C1 segment of cervical spinal cord (tissue), 14 donors: ENCODE measurements around the gene CCDC154.
A peak's percentile ranks its signal among the peaks of the same experiment; 100 is the strongest.

Source experiments
- DNase-seq, 14 donors: peaks; one replicate each; lab custom pipeline; 2025; lab: John Stamatoyannopoulos, UW

CCDC154 gene

GRCh38 chr16:1425616-1426370 lies 18.6 kb downstream of the CCDC154 start:
- no peak for DNase-seq

GRCh38 chr16:1424028-1424427 lies 20.3 kb downstream of the CCDC154 start:
- DNase-seq, result no peak

DNA sequence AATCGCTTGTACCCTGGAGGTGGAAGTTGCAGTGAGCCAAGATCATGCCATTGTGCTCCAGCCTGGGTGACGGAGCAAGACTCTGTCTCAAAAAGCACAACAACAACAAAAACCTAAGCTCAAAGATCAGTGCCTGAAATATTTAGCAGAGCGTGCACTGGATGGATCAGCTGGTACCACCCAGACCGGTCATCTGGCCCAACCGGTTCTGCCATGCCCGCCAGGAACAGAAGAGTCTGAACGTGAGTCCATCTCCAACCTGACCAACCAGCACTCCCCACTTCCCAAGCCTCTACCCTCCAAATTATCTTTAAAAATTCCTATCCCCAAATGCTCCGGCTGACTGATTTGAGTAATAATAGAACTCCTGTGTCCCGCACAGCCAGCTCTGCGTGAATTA lies 22.3 kb downstream of the CCDC154 start:
- DNase-seq, result no peak

DNA sequence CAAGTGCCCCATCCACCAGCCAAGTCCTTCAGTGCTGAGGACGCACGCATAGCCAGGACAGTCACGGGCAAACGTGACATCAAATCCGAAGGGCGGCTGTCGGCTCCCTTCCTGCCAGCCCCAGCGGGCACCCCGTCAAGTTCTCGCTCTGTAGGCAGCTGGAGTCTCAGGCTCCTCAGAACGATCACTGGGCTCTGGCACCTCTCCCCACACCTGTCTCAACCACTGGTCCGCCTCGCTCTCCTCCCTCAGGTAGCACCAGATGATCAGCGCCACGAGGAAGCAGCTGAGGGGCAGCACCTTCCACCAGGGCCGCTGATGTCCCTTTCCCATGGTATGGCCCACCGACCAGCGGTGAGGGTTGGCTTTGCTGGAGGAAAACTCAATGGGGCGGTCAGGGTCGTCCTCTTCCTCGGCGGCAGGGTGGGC lies 24.2 kb downstream of the CCDC154 start:
- peak in 1 of 14 donors; percentile 46 for DNase-seq

- no peak for DNase-seq
Observed at GRCh38 chr16:1416521-1416941, 27.8 kb downstream of the CCDC154 start.

DNA sequence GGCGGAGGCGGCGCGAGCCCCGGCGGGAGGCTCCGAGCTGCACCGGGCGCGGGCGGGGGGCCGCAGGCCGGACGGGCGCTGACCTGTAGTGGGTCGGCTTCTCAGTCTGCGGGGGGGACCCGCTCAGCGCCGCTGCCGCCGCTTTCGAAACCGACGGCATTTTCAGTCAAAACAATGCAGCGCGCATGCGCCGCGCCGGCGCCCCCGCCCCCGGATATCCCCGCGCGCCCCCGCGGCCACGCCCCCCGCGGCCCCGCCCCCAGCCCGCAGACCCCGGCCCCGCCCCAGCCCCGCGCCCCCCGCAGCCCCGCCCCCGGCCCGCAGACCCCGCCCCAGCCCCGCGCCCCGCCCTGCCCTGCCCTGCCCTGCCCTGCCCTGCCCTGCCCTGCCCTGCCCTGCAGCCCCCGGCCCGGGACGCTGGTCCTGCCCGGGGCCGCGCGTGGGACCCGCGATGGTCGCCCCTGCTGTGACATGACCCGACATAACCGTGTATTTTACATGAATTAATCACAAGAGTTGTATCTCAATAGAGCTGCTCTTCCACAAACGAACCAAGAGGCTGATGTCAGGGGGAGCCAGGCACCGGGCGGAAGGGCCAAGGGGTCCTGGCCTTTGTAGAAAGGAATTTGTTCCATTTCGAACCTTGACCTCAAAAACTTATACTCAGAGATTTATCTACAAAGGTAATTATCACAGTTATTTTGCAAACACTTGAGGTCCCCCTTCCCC lies 29.7 kb downstream of the CCDC154 start, which contains the start of gene UNKL:
Gene UNKL (minus strand): TSS at position 173 of the 729 bp plus-strand sequence. CDS start 13 bp downstream, at position 160.
- peak in 11 of 14 donors; percentile 12 to 76 (median 35) for DNase-seq

DNA sequence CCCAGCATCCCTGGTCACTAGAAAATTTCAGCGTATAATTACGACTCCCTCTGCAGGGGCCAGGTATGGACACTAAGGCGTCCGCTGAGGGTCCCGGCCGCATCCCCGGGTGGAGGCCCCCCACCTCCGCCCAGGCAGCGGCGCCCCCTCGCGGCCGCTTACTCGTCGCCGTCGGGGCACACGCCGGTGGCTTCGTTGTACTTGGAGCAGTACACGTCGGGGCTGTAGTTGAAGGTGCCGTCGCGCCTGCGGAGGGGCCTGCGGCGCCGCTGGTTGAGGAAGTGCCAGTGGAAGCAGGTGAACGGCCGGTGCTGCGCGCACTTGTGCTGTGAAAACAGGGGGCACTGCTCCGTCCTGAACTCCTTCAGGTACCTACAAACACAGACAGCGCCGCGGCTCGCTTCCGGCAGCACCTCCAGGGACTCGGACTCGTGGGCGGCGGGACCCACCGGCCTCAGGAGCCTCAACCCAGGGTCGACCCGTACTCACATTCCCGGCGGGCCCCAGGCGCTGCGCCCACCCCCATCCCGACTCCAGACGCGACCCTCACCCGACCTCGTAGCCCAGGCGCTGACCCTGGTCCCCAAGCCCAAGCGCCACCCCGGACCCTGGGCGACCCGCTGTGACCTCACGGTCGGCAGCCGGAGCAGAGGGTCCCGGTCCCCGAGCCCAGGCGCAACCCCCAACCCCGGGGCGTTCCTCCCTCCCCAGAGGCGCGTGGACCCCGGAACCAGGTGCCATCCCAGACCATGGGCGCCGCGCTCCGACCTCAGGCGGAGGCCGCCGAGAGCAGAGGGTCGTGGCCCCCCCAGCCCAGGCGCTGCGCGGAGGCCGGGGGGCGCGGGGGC lies 30.4 kb downstream of the CCDC154 start:
- peak in 9 of 14 donors; percentile 3 to 49 (median 27) for DNase-seq

DNA sequence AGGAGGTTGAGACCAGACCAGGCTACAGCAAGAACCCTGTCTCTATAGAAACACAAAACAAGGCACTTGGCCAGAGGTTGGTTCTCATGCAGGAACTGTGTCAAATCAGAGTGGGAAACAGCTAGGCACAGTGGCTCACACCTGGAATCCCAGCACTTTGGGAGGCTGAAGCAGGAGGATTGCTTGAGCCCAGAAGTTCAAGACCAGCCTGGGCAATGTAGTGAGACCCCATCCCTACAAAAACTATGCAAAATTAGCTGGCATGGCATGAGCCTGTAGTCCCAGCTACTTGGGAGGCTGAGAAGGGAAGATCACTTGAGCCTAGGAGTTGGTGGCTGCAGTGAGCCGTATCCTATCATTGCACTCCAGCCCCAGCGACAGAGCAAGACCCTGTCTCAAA lies 31.5 kb downstream of the CCDC154 start:
- no peak for DNase-seq

GRCh38 chr16:1408171-1408837 lies 36.1 kb downstream of the CCDC154 start:
- peak; percentile 53 to 96 (median 91) for DNase-seq

- no peak for DNase-seq
Observed at GRCh38 chr16:1407753-1408152, 36.6 kb downstream of the CCDC154 start.

DNA sequence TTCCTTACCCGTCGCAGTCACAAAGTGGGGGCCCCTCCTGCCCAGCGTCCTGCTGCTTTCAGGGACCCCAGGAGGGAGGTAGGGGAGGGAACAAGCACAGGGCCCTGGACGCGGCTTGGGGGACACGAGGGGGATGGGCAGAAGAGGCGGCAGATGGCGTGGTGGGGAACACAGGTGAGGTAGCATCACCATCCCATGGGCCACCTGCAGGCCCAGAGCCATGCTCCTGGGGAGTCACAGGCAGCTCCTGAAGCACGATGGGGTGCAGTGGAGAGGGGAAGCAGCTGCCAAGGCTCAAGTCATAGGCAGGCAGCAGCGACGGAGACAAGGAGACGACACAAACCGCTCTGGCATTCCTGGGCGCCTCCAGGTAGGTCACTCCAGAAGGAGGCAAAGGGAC lies 40.6 kb downstream of the CCDC154 start:
- DNase-seq, result no peak

- no peak for DNase-seq
Observed at GRCh38 chr16:1403036-1403435, 41.3 kb downstream of the CCDC154 start.

DNA sequence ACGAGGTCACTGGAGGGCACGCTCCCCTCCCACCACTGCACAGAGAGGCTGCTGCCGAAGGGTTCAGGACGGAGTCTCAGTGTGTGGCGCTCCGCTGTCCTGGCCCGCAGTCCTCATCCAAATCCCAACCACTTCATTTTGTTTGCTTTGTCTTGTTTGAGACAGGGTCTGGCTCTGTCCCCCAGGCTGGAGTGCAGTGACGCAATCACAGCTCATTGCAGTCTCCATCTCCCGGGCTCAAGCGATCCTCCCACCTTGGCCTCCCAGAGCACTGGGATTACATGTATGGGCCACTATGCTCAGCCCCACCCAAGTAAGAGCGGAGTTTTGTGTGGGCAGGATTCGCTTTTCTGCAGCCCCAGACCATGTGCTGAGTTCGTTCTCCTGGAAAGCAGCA lies 42.6 kb downstream of the CCDC154 start:
- DNase-seq, result no peak

DNA sequence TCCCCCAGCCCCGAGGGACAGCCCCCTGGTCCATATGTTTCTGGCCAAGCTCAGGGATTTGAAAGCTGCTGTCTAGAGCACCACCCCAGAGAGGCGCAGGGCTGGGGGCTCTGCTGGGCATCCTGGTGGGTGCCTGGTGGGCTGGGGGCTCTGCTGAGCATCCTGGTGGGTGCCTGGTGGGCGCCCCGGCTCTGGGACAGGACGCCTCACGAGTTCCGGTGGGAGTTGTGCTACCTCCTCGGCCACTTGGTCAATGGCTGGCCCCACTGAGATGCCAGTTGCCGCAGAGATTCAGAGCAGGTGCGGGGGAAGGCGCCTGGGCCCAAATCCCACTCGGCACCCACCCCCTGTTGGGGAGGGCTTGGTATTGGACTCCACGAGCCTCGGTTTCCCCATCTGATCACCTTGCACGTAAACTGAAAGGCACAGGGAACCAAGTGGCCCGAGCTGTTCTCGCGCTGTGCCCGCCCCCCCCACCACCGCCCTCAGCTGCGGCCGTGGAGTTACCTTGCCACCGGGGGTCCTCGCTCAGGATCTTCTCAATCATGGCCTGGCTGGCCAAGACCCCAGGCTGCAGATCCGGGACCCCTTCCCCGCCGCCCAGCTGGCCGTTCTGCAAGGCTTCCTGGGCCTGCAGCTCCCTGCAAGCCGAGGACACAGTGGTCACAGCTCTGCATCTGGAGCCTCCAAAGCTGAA lies 43.1 kb downstream of the CCDC154 start:
- no peak for DNase-seq

GRCh38 chr16:1398826-1399581 lies 45.4 kb downstream of the CCDC154 start:
- no peak for DNase-seq

- no peak for DNase-seq
Observed at GRCh38 chr16:1398351-1398750, 46.0 kb downstream of the CCDC154 start.

DNA sequence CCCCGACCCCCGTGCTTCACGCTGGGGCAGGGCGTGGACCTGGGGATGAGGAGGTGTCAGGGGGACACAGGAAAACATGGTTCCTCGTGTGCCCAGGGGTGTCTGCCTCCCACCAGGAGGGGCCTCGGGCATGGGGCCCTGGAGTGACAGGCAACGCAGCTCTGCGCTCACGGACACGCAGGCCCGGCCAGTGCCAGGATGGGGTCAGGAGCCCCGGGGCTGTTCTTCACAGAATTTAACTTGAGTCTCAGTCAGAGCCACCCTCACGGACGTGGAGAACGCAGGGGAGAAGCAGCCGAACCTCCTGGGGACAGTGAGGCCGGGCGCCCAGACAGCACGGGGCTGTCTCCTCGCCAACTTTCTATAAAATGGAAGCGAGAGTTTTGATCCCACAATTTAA lies 46.6 kb downstream of the CCDC154 start:
- no peak for DNase-seq

GRCh38 chr16:1395444-1396031 lies 48.8 kb downstream of the CCDC154 start:
- DNase-seq, result no peak

- DNase-seq, result no peak
Observed at GRCh38 chr16:1394367-1394951, 49.9 kb downstream of the CCDC154 start.
